Measurements from ENCODE around the gene ATOX1. TPM values are rescaled to one million over a fixed set of nuclear protein-coding genes. Genes with fewer than 3 reads are reported as not detected.

Gene ATOX1
- total and polyA plus RNA-seq, 9 of the 15 experiments (the other 6 are each of a cell fraction or from before 2014, with no cell fraction given), result 59.2 to 318 (median 86.2) TPM

DNA sequence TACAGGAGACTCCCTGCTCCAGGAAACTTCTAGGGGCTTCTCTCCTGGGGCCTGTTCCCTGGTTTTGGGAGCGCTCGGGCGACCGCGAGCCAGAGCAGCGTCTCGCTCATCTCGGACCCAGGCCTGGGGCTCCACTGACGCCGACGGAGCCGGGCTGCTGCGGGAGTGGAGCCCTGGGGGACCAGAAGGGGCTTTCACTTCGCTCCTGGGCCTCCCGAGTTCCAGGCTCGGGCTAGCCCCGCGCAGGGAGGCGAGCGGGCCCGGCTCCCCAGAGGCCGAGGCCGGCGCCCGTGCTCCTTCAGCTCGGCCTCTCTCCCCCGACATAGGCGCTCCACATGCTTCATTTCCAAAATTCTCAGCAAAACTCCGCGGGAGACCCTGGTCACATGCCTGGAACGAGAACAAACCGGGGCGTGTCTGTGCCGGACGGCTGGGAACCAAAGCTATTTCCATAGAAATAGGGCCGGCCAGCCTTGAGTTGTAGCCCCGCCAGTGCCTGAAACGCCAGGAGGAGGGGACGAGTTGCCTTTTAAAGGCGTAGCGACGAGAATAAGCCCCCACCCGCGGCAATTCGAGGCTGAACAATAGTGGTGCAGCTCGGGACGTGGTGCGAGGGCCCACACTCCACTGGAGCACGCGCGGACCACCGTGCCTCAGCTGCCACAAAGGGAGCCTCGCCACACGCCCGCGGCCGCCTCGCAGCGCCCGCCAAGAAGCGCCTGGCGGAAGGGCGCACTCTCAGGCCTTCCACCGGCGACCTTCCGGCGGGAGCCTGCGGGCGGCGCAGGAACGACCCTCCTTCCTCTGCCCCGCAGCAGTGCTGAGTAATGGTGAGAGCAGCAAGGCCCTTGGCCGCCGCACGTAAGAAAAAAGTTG lies 12.2 kb upstream of the ATOX1 start (continued):
- TF ChIP-seq, protein P1, sequence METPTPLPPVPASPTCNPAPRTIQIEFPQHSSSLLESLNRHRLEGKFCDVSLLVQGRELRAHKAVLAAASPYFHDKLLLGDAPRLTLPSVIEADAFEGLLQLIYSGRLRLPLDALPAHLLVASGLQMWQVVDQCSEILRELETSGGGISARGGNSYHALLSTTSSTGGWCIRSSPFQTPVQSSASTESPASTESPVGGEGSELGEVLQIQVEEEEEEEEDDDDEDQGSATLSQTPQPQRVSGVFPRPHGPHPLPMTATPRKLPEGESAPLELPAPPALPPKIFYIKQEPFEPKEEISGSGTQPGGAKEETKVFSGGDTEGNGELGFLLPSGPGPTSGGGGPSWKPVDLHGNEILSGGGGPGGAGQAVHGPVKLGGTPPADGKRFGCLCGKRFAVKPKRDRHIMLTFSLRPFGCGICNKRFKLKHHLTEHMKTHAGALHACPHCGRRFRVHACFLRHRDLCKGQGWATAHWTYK (CRISPR knock-in tag; IDR thresholded peaks at IDR 0.05), result peak; percentile 62; the same call in 1 of the 2 replicates
- TF ChIP-seq GTF2F1 (IDR thresholded peaks at IDR 0.05; ENCODE audit: low read depth, low read length), result no peak
- TF ChIP-seq TCF7 (IDR thresholded peaks at IDR 0.05; ENCODE audit: borderline replicate concordance), result no peak
- TF ChIP-seq SMARCC2 (IDR thresholded peaks at IDR 0.05; ENCODE audit: low read depth), result no peak
- no peak for TF ChIP-seq ZNF551 (CRISPR knock-in tag; IDR thresholded peaks at IDR 0.05)
- TF ChIP-seq, protein P2, sequence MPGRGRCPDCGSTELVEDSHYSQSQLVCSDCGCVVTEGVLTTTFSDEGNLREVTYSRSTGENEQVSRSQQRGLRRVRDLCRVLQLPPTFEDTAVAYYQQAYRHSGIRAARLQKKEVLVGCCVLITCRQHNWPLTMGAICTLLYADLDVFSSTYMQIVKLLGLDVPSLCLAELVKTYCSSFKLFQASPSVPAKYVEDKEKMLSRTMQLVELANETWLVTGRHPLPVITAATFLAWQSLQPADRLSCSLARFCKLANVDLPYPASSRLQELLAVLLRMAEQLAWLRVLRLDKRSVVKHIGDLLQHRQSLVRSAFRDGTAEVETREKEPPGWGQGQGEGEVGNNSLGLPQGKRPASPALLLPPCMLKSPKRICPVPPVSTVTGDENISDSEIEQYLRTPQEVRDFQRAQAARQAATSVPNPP (IDR thresholded peaks at IDR 0.05; ENCODE audit: borderline replicate concordance, insufficient read depth, insufficient read length), result no peak
- no peak for TF ChIP-seq KAT2B (IDR thresholded peaks at IDR 0.05; ENCODE audit: low read depth, low read length)
- TF ChIP-seq, protein P3, sequence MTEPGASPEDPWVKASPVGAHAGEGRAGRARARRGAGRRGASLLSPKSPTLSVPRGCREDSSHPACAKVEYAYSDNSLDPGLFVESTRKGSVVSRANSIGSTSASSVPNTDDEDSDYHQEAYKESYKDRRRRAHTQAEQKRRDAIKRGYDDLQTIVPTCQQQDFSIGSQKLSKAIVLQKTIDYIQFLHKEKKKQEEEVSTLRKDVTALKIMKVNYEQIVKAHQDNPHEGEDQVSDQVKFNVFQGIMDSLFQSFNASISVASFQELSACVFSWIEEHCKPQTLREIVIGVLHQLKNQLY (CRISPR knock-in tag; conservative IDR thresholded peaks at IDR 0.05), result 0 out of 4 replicates have a peak, but pooled peaks of 1 of the 2 experiments have one; percentile 59
- TF ChIP-seq KAT7 (CRISPR knock-in tag; IDR thresholded peaks at IDR 0.05; ENCODE audit: borderline replicate concordance), result peak; percentile 85; the same call in 1 of the 2 replicates
- no peak for TF ChIP-seq CREB5 (CRISPR knock-in tag; IDR thresholded peaks at IDR 0.05)
- 0 out of 2 replicates have a peak, but pooled peaks have one; percentile 12 for TF ChIP-seq ZNF41 (CRISPR knock-in tag; conservative IDR thresholded peaks at IDR 0.05)
- no peak for TF ChIP-seq ZNF24 (IDR thresholded peaks at IDR 0.05)
- TF ChIP-seq POLR2H (tag; IDR thresholded peaks at IDR 0.05; ENCODE audit: low read depth), result peak; percentile 3; the same call in 1 of the 2 replicates
- peak; percentile 99 for TF ChIP-seq POLR2G (IDR thresholded peaks at IDR 0.05; ENCODE audit: low read depth, low read length)
- no peak for TF ChIP-seq ZNF184 (CRISPR knock-in tag; IDR thresholded peaks at IDR 0.05)
- TF ChIP-seq CHD4 (IDR thresholded peaks at IDR 0.05; ENCODE audit: insufficient read depth, insufficient replicate concordance, low read depth, low read length, poor library complexity, severe bottlenecking), result no peak
- no peak for TF ChIP-seq PTBP1 (IDR thresholded peaks at IDR 0.05; ENCODE audit: low read depth, low read length)
- TF ChIP-seq FOXK2 (conservative IDR thresholded peaks at IDR 0.05 in 1 of 2, IDR thresholded peaks at IDR 0.05 in 1 of 2; ENCODE audit: low read depth in 2 of 2), result no peak
- 0 out of 2 replicates have a peak, but pooled peaks have one; percentile 13 for TF ChIP-seq ZFP1 (CRISPR knock-in tag; IDR thresholded peaks at IDR 0.05)
- no peak; the same call in 1 of the 2 replicates for TF ChIP-seq ZNF134 (CRISPR knock-in tag; conservative IDR thresholded peaks at IDR 0.05)
- peak; percentile 66; the same call in 1 of the 2 replicates for TF ChIP-seq DPF2 (IDR thresholded peaks at IDR 0.05)
